ENCODE data around the gene TNFSF13B.

Gene TNFSF13B

GRCh38 chr13:108274718-108275117 is 5.2 kb downstream of the TNFSF13B start:
- H2AFZ ChIP-seq (ENCODE audit: low read depth), result no peak overlapping the region
- TF ChIP-seq CTCF (conservative IDR thresholded peaks at IDR 0.05; ENCODE audit: low read depth, low read length), result no peak
- no peak overlapping the region for H3K9ac ChIP-seq
- no peaks in the 10 kb centered on the region for H3K79me2 ChIP-seq (ENCODE audit: insufficient read depth, low read depth)
- no peak overlapping the region for H3K4me3 ChIP-seq (IDR thresholded peaks at IDR 0.05; ENCODE audit: insufficient read depth, low read depth, low read length)
- no peak overlapping the region for H3K4me2 ChIP-seq
- H3K36me3 ChIP-seq (ENCODE audit: insufficient read depth), result no peaks in the 10 kb centered on the region
- H3K27me3 ChIP-seq (ENCODE audit: insufficient read depth, low read depth), result no peaks in the 10 kb centered on the region
- no peak overlapping the region for H3K27ac ChIP-seq
- no peaks in the 10 kb centered on the region for H4K20me1 ChIP-seq (ENCODE audit: insufficient read depth)
- H3K4me1 ChIP-seq (ENCODE audit: low read depth, poor library complexity, severe bottlenecking), result peaks cover 13% of the 10 kb centered on the region

DNA sequence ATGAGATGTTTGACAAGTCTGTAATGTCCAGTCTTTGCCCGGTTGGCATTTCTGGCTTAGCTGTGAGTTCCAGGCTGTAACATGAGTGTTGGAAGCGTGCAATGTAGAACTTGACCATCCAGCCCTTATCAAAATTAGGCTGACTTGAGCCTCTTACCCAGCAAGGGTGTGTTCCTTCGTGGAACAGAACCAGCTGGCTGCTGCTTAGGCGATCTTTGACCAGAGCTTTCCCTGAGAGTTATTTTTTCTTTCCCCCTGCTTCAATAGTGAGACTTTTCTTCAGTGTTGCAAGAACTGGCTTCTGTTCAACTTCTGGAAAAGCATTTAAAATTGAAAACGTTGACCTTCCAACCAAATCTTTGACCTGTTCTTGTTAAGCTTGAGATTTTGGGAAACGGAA is 6.5 kb downstream of the TNFSF13B start:
- H3K36me3 ChIP-seq (ENCODE audit: insufficient read depth), result no peaks in the 10 kb centered on the region
- no peak overlapping the region for H3K9ac ChIP-seq
- no peaks in the 10 kb centered on the region for H3K27me3 ChIP-seq (ENCODE audit: insufficient read depth, low read depth)
- no peaks in the 10 kb centered on the region for H3K79me2 ChIP-seq (ENCODE audit: insufficient read depth, low read depth)
- no peak overlapping the region for H3K27ac ChIP-seq
- H3K4me1 ChIP-seq (ENCODE audit: low read depth, poor library complexity, severe bottlenecking), result peaks cover 5% of the 10 kb centered on the region
- H2AFZ ChIP-seq (ENCODE audit: low read depth), result no peak overlapping the region
- no peak overlapping the region for H3K4me3 ChIP-seq (IDR thresholded peaks at IDR 0.05; ENCODE audit: insufficient read depth, low read depth, low read length)
- no peak for TF ChIP-seq CTCF (conservative IDR thresholded peaks at IDR 0.05; ENCODE audit: low read depth, low read length)
- H4K20me1 ChIP-seq (ENCODE audit: insufficient read depth), result no peaks in the 10 kb centered on the region
- no peak overlapping the region for H3K4me2 ChIP-seq

DNA sequence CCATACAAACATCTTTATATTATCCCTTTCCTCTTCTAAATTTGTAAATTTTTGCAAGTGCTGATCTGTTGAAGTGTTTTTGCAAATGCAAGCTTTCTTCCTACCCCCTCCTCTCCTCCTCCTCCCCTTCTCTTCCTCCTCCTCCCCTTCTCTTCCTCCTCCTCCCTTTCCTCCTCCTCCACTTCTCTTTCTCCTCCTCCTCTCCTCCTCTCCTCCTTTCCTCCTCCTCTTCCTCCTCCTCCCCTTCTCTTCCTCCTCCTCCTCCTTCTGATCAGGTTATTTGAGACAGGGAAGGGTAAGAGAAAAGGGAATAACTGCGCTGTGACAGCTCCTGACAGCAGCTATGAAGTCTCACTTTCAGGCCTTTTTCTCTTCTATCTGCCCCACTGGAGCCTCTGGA is 8.9 kb downstream of the TNFSF13B start:
- Histone ChIP-seq H3K9ac (no peak overlapping the region), H2AFZ (ENCODE audit: low read depth) (no peak overlapping the region), H3K4me1 (ENCODE audit: low read depth, poor library complexity, severe bottlenecking) (no peaks in the 10 kb centered on the region), H3K4me2 (no peak overlapping the region), H3K36me3 (ENCODE audit: insufficient read depth) (no peaks in the 10 kb centered on the region), H4K20me1 (ENCODE audit: insufficient read depth) (no peaks in the 10 kb centered on the region), H3K27ac (no peak overlapping the region), H3K27me3 (ENCODE audit: insufficient read depth, low read depth) (no peaks in the 10 kb centered on the region), H3K79me2 (ENCODE audit: insufficient read depth, low read depth) (no peaks in the 10 kb centered on the region), H3K4me3 (IDR thresholded peaks at IDR 0.05; ENCODE audit: insufficient read depth, low read depth, low read length) (no peak overlapping the region)
- TF ChIP-seq CTCF (conservative IDR thresholded peaks at IDR 0.05; ENCODE audit: low read depth, low read length), result no peak

DNA sequence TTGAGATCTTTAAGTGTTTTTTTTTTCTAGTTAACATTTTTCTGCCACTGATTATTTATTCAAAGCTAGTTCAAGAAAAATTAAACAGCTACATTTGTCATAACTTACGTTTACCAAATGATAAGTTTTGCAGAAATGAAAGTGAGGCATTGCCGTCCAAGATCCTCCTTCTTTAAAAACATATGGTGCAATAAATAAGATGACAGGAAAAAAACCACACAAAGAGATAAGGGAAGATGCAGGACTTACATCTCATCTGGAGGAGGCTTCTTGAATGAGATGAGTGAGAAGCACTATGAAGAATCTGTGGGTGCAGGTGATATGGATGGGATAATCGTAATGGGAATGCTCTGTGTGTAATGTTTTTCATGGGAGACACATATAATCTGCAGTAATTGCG is 12.4 kb downstream of the TNFSF13B start:
- H3K4me1 ChIP-seq (ENCODE audit: low read depth, poor library complexity, severe bottlenecking), result no peaks in the 10 kb centered on the region
- H4K20me1 ChIP-seq (ENCODE audit: insufficient read depth), result no peaks in the 10 kb centered on the region
- no peak overlapping the region for H3K4me2 ChIP-seq
- H2AFZ ChIP-seq (ENCODE audit: low read depth), result no peak overlapping the region
- no peak overlapping the region for H3K27ac ChIP-seq
- no peak for TF ChIP-seq CTCF (conservative IDR thresholded peaks at IDR 0.05; ENCODE audit: low read depth, low read length)
- H3K4me3 ChIP-seq (IDR thresholded peaks at IDR 0.05; ENCODE audit: insufficient read depth, low read depth, low read length), result no peak overlapping the region
- H3K9ac ChIP-seq, result no peak overlapping the region
- H3K79me2 ChIP-seq (ENCODE audit: insufficient read depth, low read depth), result no peaks in the 10 kb centered on the region
- H3K27me3 ChIP-seq (ENCODE audit: insufficient read depth, low read depth), result no peaks in the 10 kb centered on the region
- no peaks in the 10 kb centered on the region for H3K36me3 ChIP-seq (ENCODE audit: insufficient read depth)

DNA sequence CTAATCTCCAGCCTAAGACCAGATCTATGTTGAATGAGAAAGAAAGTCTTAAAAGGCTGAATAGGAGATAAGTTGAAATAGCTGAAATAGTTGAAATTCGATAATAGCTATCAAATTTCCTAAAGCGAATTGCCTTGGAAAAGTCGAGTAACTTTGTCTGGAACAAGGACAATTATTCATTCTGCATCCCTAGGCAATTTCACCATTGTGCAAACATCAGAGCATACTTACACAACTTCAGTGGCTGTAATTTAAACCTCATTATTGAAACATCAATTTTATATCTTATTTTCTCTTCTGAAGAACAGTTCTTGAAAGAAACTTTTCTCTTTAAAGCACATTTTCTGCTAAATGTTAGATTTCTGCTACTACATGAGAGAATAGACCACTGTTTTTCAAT is 13.6 kb downstream of the TNFSF13B start:
- H2AFZ ChIP-seq (ENCODE audit: low read depth), result no peak overlapping the region

More for the DNA sequence above, 13.6 kb downstream of the TNFSF13B start:
- Histone ChIP-seq H3K27me3 (ENCODE audit: insufficient read depth, low read depth) (no peaks in the 10 kb centered on the region), H3K36me3 (ENCODE audit: insufficient read depth) (no peaks in the 10 kb centered on the region), H3K4me1 (ENCODE audit: low read depth, poor library complexity, severe bottlenecking) (no peaks in the 10 kb centered on the region), H3K27ac (no peak overlapping the region), H3K4me3 (IDR thresholded peaks at IDR 0.05; ENCODE audit: insufficient read depth, low read depth, low read length) (no peak overlapping the region), H4K20me1 (ENCODE audit: insufficient read depth) (no peaks in the 10 kb centered on the region), H3K9ac (no peak overlapping the region), H3K79me2 (ENCODE audit: insufficient read depth, low read depth) (no peaks in the 10 kb centered on the region), H3K4me2 (no peak overlapping the region)
- no peak for TF ChIP-seq CTCF (conservative IDR thresholded peaks at IDR 0.05; ENCODE audit: low read depth, low read length)
